Hematopoietic multipotent progenitor cell (in vitro differentiated cells): Measurements from ENCODE around the gene IBTK. TPM values are rescaled to one million over a fixed set of nuclear protein-coding genes. Genes with fewer than 3 reads are reported as not detected.
A peak's percentile ranks its signal among the peaks of the same experiment; 100 is the strongest.
"Not testable (repeated sequence)": the region's sequence is repeated elsewhere in the genome, so short reads cannot be mapped to it uniquely, and the experiment has no call there.

Experiments used
- DNase-seq, 3 donors: peaks; one replicate each; pipeline ENCODE4 v3.0.0-alpha.2; 2011 to 2015; ENCODE audit warnings: low read depth in 2 of 3, low spot score in 2 of 3
- total RNA-seq: library from RNA; depleted of rRNA; stranded (reverse); fragments of >200 nt; gene quantifications from one replicate; pipeline ENCODE4 v1.2.3, GENCODE V29; 2012

Gene IBTK
- total RNA-seq, 1 donor: 15.1 TPM

GRCh38 chr6:82182756-82183155, 64.8 kb downstream of the IBTK start:
- DNase-seq: no peak

- DNase-seq: no peak
These were observed 68.1 kb downstream of the IBTK start for GRCh38 chr6:82179415-82179814.

- no peak for DNase-seq
These were observed 68.8 kb downstream of the IBTK start for GRCh38 chr6:82178759-82179112.

- DNase-seq: peak in 2 of 3 donors; percentile 2 to 27
These were observed 69.3 kb downstream of the IBTK start for GRCh38 chr6:82178077-82178758.

GRCh38 chr6:82176616-82177015, 70.9 kb downstream of the IBTK start:
- DNase-seq: no peak

DNA sequence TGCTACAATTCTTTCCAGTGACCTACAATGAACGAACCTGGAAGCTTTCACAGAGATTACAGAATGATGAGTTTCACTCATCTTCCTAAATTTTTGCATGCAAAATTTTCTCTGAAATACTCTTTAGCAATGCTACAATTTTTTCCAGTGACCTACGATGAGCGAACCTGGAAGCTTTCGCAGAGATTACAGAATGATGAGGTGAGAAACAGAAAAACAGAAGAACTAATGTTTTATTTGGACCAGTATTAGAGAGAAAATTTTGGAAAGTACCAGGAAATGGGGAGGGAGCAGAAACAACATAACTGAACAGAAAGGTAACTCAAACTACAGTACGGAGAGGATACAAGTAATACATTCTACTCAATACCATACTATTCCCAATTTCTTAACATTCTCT, 75.0 kb downstream of the IBTK start:
- DNase-seq: no peak

DNA sequence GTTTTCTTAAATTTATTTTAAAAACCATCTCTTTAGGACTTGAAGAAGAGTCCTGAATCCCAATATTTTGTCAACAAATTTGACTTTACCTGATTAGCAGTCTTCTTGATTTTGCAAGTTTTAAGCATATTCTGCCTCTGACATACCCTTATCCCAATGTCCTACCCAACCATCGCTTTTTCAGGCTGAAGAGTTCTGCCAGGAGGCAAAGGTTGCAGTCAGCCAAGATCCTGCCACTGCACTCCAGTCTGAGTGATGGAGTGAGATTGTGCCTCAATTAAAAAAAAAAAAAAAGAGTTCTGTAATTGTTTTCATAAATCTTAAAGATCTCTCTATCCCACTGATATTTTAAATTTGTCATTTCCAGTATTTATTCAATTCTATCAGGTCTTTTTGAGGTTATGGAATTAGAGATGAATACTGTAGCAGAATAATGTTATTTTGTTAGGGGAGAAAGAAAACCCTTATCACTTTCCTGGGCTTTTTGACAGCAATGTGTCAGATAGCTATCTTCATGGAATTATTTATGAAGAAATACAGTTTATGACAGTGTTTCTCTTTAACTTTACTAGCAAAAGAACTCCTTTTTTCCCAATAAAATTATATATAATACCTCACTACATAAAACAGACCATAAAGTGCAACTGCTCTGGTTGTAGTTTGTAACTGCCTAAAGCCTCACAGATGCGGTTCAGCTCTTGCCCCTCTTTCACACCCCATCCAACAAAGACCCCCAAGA, 78.2 kb downstream of the IBTK start:
- DNase-seq: no peak

- no peak for DNase-seq
These were observed 81.1 kb downstream of the IBTK start for GRCh38 chr6:82166493-82166892.

GRCh38 chr6:82160255-82160990, 87.1 kb downstream of the IBTK start:
- DNase-seq: no peak

DNA sequence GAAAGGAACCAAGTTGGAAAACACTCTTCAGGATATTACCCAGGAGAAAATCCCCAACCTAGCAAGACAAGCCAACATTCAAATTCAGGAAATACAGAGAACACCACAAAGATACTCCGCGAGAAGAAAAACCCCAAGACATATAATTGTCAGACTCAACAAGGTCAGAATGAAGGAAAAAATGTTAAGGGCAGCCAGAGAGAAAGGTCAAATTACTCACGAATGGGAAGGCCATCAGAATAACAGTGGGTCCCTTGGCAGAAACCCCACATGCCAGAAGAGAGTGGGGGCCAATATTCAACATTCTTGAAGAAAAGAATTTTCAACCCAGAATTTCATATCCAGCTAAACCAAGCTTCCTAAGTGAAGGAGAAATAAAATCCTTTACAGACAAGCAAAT, 94.8 kb downstream of the IBTK start:
- DNase-seq: not testable (repeated sequence)

DNA sequence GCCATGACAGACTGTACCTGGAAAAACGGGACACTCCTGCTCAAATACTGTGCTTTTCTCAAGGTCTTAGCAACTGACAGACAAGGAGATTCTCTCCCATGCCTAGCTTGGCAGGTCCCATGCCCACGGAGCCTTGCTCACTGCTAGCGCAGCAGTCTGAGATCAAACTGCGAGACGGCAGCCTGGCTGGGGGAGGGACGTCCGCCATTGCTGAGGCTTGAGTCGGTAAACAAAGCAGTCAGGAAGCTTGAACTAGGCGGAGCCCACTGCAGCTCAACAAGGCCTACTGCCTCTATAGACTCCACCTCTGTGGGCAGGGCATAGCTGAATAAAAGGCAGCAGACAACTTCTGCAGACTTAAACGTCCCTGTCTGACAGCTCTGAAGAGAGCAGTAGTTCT, 96.4 kb downstream of the IBTK start:
- not testable (repeated sequence) for DNase-seq

- no peak for DNase-seq
These were observed 101.6 kb downstream of the IBTK start for GRCh38 chr6:82145926-82146452.

DNA sequence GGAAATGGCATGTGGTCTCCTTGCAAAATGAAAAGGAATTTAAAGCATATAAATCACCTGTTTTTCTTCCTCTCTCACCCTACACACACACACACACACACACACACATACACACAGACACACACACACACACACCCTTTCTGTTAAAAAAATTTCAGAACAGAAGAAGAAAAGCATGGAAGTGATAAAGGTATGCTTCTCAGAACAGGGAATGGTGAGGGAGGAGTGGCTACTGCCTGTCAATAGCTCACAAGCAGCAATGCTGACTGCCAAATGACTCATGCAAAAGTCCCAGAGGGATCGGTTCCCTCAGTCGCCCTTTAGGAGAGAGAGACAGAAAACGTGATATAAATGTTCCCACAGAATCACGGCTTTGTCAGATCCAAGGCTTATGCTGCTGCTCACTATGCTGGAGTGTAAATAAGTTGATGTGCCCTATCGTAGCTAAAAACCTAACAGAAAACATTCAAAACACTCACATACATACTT, 102.6 kb downstream of the IBTK start:
- no peak for DNase-seq

GRCh38 chr6:82144007-82144851, 103.3 kb downstream of the IBTK start:
- DNase-seq: no peak

DNA sequence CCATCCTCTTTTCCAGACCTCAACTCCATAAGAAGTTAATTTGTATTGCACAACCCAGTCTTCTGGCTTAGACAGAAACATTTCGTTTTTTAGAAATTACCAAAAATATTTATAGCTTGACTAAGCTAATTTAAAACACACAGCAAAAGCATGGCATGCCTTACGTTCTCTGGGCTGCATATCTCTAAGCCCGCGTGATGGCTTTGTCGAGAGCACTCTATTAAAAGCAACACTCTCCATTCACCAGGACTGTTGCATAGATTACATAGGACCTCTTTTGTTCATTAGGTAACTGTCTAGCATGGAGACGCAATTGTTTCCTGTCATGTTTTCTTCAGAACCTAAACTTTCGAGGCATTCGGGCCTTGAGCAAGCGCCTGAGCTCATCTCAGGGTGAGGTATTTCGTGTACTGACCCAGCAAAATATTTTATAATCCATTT, 104.5 kb downstream of the IBTK start:
- DNase-seq: no peak

- DNase-seq: no peak
These were observed 105.0 kb downstream of the IBTK start for GRCh38 chr6:82142524-82142923.

DNA sequence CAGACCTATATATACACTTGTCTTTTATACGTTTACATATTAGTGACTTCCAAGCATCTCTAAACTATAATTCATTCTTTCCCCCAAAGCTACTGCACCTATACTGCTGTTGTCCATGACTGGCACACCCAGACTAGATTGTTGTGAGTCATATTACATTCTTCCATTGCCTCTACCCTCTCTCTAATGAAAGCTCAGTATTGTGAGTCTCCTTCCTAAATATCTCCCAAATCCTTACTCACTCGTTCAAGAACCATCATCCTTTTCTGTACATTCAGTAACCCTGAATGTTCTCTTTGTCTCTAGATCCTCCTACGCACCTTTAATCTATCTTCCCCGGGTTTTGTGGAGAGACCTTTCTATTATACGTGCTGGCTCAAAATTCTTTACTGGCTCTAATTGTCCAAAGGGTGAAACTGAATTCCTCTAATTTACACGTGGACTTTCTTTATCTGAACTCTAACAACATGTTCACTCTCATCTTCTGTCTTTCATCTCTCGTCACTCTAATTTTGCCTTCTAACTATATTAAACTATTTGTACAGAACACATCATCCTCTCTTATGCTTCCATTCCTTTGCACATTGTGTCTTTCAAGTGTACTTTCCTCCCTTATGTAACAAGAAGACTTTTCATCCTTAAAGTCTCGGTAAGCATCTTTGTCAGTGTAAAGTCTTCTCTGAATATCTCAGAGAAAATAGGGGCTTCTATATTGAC, 109.3 kb downstream of the IBTK start:
- no peak for DNase-seq

- DNase-seq: no peak
These were observed 116.1 kb downstream of the IBTK start for GRCh38 chr6:82131441-82131840.

DNA sequence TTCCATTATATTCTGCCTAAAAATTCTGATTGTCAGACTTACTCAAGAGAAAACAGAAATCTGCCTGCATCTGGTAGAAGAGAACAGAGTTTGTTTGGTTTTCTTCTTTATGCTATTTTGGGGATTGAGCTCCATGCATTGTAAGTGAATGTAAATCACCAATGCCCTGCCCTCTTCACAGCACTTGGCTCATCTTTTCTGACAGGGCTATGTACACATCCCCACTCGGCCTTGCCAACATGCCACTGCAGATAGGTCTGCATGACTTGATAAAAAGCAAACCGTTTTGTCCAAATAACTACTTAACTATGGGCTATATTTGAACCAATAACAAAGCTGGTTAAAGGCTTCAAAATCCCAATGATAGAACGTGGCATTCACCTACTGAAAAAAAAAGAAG, 117.7 kb downstream of the IBTK start:
- DNase-seq: no peak

GRCh38 chr6:82128973-82129372, 118.6 kb downstream of the IBTK start:
- DNase-seq: not testable (repeated sequence)
